HG02571 (cell line): ENCODE results near the gene MCRS1.
"Not testable (repeated sequence)": the region's sequence is repeated elsewhere in the genome, so short reads cannot be mapped to it uniquely, and the experiment has no call there.

Experiments used
- ATAC-seq: cut with Tn5 transposase; IDR thresholded peaks from one replicate; pipeline ENCODE4 v1.9.1; 2021; ENCODE audit warnings: mild to moderate bottlenecking, moderate library complexity; ENCODE audit not compliant: unreplicated experiment

MCRS1 gene

DNA sequence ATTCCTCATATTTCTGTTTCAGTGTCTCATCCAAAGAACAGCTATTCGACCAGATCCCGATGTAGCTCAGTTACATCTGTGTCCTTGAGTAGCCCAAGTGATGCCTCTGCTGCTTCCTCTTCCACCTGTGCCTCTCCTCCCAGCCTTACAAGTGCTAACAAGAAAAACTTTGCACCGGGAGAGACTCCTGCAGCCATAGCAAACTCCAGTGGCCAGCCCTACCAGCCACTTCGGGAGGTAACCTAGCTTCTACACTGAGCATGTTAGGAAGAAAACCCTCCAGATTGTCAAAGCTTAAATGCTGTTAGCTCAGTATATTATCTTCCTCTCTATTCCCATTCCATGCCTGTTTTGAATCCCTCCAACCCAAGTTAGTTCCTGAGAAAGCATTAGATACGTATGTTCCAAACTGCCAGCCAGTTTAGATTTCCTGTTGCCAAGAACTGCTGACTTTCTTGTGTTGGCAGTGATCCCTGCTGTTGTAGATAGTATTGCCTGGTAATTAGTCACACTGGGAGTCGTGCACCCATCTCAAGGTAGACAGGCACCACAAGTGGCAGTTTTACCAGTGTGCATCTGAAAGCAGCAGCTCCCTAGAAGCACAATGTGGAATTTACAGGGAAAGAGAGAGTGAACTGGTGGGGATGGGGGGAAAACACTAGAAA is 43.1 kb downstream of the MCRS1 start:
- no peak for ATAC-seq

DNA sequence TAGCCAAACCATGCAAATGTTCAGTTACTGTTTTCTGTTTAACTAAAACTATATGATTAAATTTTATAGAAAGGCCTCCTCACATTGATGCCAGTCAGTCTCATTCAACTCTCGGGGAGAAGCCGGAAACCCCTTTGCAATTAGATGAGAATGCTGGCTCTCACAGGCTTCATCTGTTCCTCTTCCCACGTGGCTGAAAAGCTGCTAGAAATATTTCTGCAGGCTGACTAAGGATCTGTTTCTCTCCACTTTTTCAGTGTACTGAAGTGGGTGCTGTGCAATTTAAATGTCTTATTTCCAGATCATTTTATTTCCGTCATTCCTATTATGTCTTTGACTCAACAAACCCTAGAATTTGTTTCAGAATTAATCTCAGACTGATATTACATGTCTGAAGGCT is 46.6 kb downstream of the MCRS1 start:
- ATAC-seq, result no peak

DNA sequence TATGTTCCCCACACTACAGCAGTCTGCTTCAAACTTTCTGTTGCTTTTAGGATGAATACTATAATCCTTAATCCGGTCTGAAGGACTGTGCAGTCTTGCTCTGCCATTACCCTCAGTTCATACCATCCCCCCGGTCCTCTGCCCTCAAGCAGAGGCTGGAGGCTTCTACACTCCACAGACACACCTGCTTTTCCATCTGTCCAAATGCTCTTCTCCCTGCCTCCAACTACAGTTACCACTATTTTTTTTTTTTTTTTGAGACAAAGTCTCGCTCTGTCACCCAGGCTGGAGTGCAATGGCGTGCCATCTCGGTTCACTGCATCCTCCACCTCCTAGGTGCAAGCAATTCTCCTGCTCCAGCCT is 48.4 kb downstream of the MCRS1 start:
- no peak for ATAC-seq

GRCh38 chr12:49518914-49519573 is 48.9 kb downstream of the MCRS1 start:
- no peak for ATAC-seq

- ATAC-seq, result no peak
These were observed 52.7 kb downstream of the MCRS1 start for GRCh38 chr12:49515266-49515665.

DNA sequence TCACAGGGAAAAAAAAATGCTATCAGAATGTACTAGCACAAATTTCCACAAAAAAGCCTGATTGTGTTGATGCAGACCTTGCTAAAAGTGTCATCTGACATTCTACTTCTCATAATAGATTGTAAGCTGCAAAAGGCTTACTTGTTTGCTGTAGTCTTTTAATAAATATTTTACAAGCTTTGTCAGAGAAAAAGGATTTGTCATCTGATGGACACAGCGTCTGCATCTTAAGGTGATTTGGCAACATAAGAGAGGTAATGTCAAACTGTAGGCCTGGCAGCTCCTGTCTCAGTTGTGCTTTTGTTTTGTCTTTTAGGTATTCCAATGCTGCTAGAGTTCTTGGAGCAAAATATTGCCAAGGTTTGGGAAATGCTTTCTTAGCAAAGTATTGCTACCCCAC is 55.4 kb downstream of the MCRS1 start:
- no peak for ATAC-seq

GRCh38 chr12:49511410-49511809 is 56.5 kb downstream of the MCRS1 start:
- ATAC-seq, result no peak

GRCh38 chr12:49509681-49510080 is 58.3 kb downstream of the MCRS1 start:
- not testable (repeated sequence) for ATAC-seq
